SK-N-MC (cell line): ENCODE results near the gene MAP3K20.

Source experiments
- EZH2 ChIP-seq: fragments of 200-600 bp; sonication (generic); IDR thresholded peaks from one replicate; pipeline ENCODE4 v1.6.1; 2017; ENCODE audit warnings: antibody characterized with exemption
- FOXP2 ChIP-seq: optimal IDR thresholded peaks from 2 replicates; pipeline ENCODE3; 2011; ENCODE audit warnings: mild to moderate bottlenecking, moderate library complexity; ENCODE audit not compliant: insufficient read depth; ENCODE audit errors: extremely low read length, control extremely low read depth

GRCh38 chr2:173232956-173233744 is 157.5 kb downstream of the MAP3K20 start:
- TF ChIP-seq EZH2: no peak
- TF ChIP-seq FOXP2: no peak
